Kidney (tissue), 14 donors: ENCODE results near the gene IFIT1B. TPM values are rescaled to one million over a fixed set of nuclear protein-coding genes. Genes with fewer than 3 reads are reported as not detected.
"Not testable (repeated sequence)": the region's sequence is repeated elsewhere in the genome, so short reads cannot be mapped to it uniquely, and the experiment has no call there.

Experiments used
- DNase-seq, 5 donors: peaks; one replicate each; pipeline ENCODE4 v3.0.0-alpha.2; 2013 to 2020
- FAIRE-seq: peaks from 2 replicates; lab custom pipeline; 2012; peaks lifted over from hg19 to GRCh38; lab: Jason Lieb, UNC
- H3K27ac ChIP-seq, 2 donors: one replicate each; pipeline ENCODE4 v1.7.0; 2013; ENCODE audit warnings: low read depth in 2 of 2, low read length in 2 of 2, inconsistent platforms in 1 of 2
- H3K27me3 ChIP-seq: one replicate; pipeline ENCODE4 v1.7.1; 2013; ENCODE audit warnings: low read length, inconsistent platforms; ENCODE audit not compliant: control insufficient read depth, insufficient read depth
- H3K36me3 ChIP-seq, 3 donors: one replicate each; pipeline versions ENCODE4 v1.7.0 to v1.7.1; 2013; ENCODE audit warnings: low read length in 3 of 3, control low read depth in 1 of 3, inconsistent platforms in 1 of 3; ENCODE audit not compliant: insufficient read depth in 3 of 3, control insufficient read depth in 2 of 3
- H3K4me1 ChIP-seq, 3 donors: one replicate each; pipeline versions ENCODE4 v1.7.0 to v1.7.1; 2013; ENCODE audit warnings: low read length in 3 of 3, inconsistent platforms in 1 of 3, low read depth in 1 of 3; ENCODE audit not compliant: control insufficient read depth in 2 of 3, insufficient read depth in 2 of 3
- H3K4me3 ChIP-seq, 3 donors: one replicate each; pipeline versions ENCODE4 v1.7.0 to v1.8.1; 2013; ENCODE audit warnings: low read length in 3 of 3, control low read depth in 1 of 3, inconsistent platforms in 1 of 3
- H3K9ac ChIP-seq, 3 donors: one replicate each; pipeline versions ENCODE4 v1.7.0 to v1.7.1; 2013; ENCODE audit warnings: low read length in 3 of 3, control low read depth in 1 of 3, inconsistent platforms in 1 of 3
- H3K9me3 ChIP-seq, 3 donors: one replicate each; pipeline versions ENCODE4 v1.7.0 to v1.7.1; 2013; ENCODE audit warnings: low read length in 3 of 3, control low read depth in 1 of 3, inconsistent platforms in 1 of 3; ENCODE audit not compliant: control insufficient read depth in 2 of 3, insufficient read depth in 1 of 3
- intact Hi-C: fragments of 100-400 bp; cut with DNase I; formaldehyde crosslinking; loops from one replicate; pipeline ENCODE4 v1.11.1; 2022
- polyA plus RNA-seq: library from polyadenylated mRNA; stranded (reverse); fragments of 350-450 nt; fragmentation: Illumina TruSeq; extraction: RNeasy Lipid Tissue Mini Kit (QIAGEN cat#74804); gene quantifications from one replicate; pipeline ENCODE4 v1.2.3, GENCODE V29; 2014; ENCODE audit warnings: low read depth, low replicate concordance; ENCODE audit not compliant: insufficient read depth
- total RNA-seq: library from RNA; stranded (reverse); fragmentation: NEBNext Ultra II Directional; extraction: Animal tissue kit (Norgen Biotek cat#: 25700); gene quantifications from one replicate; pipeline ENCODE4 v1.2.1, GENCODE V29; 2021
- TF ChIP-seq, protein P1 (sequence below): IDR thresholded peaks from 3 replicates; pipeline ENCODE4 v1.5.1; 2012; ENCODE audit warnings: mild to moderate bottlenecking, moderate library complexity, borderline replicate concordance; ENCODE audit not compliant: insufficient read depth; ENCODE audit errors: extremely low read depth
- donor health status: control.
- donor health status: control.
- donor health status: control.
- donor health status: control.
- donor health status: control.
- donor health status: DM: yes; HTN: yes; CAD: no.
- donor health status: Normal renal cell carcinoma (clear cell type).

The IFIT1B gene
- total and polyA plus RNA-seq, 2 donors from 2014 or later = not detected

DNA sequence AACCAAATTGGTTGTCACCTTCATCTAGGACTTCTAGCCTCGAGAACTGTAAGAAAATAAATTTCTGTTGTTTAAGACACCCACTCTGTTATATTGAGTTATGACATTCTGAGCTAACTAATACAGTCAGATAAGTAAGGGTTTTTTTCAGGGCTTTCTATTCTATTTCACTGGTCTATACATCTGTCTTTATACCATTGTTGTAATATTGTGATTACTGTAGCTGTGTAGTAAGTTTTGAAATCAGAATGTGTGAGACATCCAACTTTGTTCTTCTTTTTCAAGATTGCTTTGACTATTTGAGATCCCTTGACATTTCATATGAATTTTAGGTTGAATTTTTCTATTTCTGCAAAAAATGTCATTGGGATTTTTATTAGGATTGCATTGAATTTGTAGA, 22.1 kb downstream of the IFIT1B start:
- intact Hi-C loops = no loop called here
- TF ChIP-seq, protein P1, sequence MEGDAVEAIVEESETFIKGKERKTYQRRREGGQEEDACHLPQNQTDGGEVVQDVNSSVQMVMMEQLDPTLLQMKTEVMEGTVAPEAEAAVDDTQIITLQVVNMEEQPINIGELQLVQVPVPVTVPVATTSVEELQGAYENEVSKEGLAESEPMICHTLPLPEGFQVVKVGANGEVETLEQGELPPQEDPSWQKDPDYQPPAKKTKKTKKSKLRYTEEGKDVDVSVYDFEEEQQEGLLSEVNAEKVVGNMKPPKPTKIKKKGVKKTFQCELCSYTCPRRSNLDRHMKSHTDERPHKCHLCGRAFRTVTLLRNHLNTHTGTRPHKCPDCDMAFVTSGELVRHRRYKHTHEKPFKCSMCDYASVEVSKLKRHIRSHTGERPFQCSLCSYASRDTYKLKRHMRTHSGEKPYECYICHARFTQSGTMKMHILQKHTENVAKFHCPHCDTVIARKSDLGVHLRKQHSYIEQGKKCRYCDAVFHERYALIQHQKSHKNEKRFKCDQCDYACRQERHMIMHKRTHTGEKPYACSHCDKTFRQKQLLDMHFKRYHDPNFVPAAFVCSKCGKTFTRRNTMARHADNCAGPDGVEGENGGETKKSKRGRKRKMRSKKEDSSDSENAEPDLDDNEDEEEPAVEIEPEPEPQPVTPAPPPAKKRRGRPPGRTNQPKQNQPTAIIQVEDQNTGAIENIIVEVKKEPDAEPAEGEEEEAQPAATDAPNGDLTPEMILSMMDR = no peak
- no peak overlapping the region for H3K4me3 ChIP-seq
- H3K27me3 ChIP-seq = no peaks in the 10 kb centered on the region
- H3K27ac ChIP-seq = no peak overlapping the region
- DNase-seq (no peak), FAIRE-seq (no peak)
- peaks cover 0 to 8% (median 8%) of the 10 kb centered on the region in 3 donors for H3K4me1 ChIP-seq
- H3K36me3 ChIP-seq = peaks cover 0 to 17% (median 4%) of the 10 kb centered on the region in 3 donors
- no peak overlapping the region for H3K9ac ChIP-seq
- no peaks in the 10 kb centered on the region for H3K9me3 ChIP-seq

DNA sequence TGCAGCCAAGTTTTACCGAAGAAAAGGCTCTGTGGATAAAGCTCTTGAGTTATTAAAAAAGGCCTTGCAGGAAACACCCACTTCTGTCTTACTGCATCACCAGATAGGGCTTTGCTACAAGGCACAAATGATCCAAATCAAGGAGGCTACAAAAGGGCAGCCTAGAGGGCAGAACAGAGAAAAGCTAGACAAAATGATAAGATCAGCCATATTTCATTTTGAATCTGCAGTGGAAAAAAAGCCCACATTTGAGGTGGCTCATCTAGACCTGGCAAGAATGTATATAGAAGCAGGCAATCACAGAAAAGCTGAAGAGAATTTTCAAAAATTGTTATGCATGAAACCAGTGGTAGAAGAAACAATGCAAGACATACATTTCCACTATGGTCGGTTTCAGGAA, 25.2 kb downstream of the IFIT1B start:
- no peak overlapping the region for H3K4me3 ChIP-seq
- H3K9ac ChIP-seq = no peak overlapping the region
- no peak for FAIRE-seq
- peaks cover 0 to 10% (median 3%) of the 10 kb centered on the region in 3 donors for H3K4me1 ChIP-seq
- no peak overlapping the region for H3K27ac ChIP-seq
- TF ChIP-seq, protein P1 = no peak
- DNase-seq = no peak
- H3K36me3 ChIP-seq = peaks cover 0 to 17% (median 4%) of the 10 kb centered on the region in 3 donors
- no peaks in the 10 kb centered on the region for H3K9me3 ChIP-seq
- intact Hi-C loops = no loop called here
- no peaks in the 10 kb centered on the region for H3K27me3 ChIP-seq

DNA sequence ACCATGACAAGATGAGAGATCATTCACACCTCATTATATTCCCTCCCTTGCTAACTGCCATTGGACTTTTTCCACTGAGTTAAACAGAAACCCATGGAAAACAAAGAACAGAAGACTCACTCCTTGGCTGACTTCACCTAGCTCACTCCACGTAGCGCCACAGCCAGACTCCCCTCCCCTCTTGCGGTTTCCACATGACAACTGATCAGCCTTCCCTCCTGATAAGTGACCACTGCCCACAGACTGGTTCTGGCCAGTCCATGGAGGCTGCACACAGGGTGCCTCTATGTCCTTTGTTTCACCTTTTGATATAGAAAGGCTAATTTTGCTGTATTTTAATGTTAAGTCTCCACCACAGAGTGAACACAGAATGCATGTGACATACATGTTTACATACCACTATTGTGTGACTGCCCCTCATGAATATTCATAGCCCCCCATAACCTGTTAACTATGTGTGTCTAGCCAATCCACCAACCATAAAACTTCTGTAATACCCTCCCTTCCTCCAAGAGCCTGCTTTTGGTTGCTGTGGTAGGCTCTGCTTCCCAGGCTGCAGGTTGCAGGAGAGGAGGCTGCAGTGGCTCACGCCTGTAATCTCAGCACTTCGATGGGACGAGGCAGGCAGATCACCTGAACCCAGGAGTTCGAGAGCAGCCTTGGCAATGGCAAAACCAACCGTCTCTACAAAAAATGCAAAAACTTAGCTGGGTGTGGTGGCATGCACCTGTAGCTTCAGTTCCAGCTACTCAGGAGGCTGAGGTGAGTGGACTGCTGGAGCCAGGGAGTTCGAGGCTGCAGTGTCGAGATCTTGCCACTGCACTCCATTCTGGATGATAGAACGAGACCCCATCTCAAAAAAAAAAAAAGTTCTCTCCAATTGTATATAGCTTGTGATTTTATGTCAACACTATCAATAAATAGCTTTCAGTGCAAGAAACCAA, 26.5 kb downstream of the IFIT1B start:
- FAIRE-seq = no peak

DNA sequence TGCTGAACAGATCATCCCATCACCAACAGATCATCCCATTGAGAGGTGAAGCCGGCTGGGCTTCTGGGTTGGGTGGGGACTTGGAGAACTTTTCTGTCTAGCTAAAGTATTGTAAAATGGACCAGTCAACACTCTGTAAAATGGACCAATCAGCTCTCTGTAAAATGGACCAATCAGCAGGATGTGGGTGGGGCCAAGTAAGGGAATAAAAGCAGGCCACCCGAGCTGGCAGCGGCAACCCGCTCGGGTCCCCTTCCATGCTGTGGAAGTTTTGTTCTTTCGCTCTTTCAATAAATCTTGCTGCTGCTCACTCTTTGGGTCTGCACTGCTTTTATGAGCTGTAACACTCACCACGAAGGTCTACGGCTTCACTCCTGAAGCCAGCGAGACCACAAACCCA, 28.3 kb downstream of the IFIT1B start:
- H3K27me3 ChIP-seq, DNase-seq, H3K9ac ChIP-seq, H3K9me3 ChIP-seq, H3K4me3 ChIP-seq, FAIRE-seq, intact Hi-C loops, H3K27ac ChIP-seq: not testable (repeated sequence)
- H3K36me3 ChIP-seq = peaks cover 0 to 17% (median 4%) of the 10 kb centered on the region in 3 donors
- H3K4me1 ChIP-seq = peaks cover 0 to 10% (median 2%) of the 10 kb centered on the region in 3 donors

More for the DNA sequence above, 26.5 kb downstream of the IFIT1B start:
- no peak overlapping the region for H3K9ac ChIP-seq
- no peak overlapping the region for H3K4me3 ChIP-seq
- H3K27ac ChIP-seq = peak overlapping the region; percentile 4 to 20
- peaks cover 0 to 17% (median 4%) of the 10 kb centered on the region in 3 donors for H3K36me3 ChIP-seq
- intact Hi-C loops = no loop called here
- TF ChIP-seq, protein P1 = no peak
- peak; percentile 43 to 80 (median 56) for DNase-seq
- H3K27me3 ChIP-seq = no peaks in the 10 kb centered on the region
- no peaks in the 10 kb centered on the region for H3K9me3 ChIP-seq
- peaks cover 0 to 10% (median 2%) of the 10 kb centered on the region in 3 donors for H3K4me1 ChIP-seq

DNA sequence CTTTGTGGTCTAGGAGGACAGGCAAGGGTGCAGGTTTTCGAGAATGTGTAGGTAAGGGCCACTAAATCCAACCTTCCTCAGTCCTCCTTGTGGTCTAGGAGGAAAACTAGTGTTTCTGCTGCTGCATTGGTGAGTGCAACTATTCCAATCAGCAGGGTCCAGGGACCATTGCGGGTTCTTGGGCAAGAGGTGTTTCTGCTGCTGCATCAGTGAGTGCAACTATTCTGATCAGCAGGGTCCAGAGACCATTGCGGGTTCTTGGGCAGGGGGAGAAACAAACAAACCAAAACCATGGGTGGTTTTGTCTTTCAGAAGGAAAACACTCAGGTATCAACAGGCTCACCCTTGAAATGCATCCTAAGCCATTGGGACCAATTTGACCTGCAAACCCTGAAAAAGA, 29.9 kb downstream of the IFIT1B start:
- H3K27me3 ChIP-seq, FAIRE-seq, H3K36me3 ChIP-seq, intact Hi-C loops, DNase-seq, H3K27ac ChIP-seq, H3K9ac ChIP-seq, H3K4me3 ChIP-seq, H3K9me3 ChIP-seq: not testable (repeated sequence)
- peaks cover 0 to 10% (median 2%) of the 10 kb centered on the region in 3 donors for H3K4me1 ChIP-seq

DNA sequence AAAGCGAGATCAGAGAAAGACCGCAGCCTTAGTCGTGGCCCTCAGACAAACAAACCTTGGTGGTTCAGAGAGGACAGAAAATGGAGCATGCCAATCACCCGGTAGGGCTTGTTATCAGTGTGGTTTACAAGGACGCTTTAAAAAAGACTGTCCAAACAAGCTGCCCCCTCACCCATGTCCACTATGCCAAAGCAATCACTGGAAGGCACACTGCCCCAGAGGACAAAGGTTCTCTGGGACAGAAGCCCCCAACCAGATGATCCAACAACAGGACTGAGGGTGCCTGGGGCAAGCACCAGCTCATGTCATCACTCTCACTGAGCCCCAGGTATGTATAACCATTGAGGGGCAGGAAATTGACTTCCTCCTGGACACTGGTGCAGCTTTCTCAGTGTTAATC, 31.4 kb downstream of the IFIT1B start:
- DNase-seq, H3K4me1 ChIP-seq, FAIRE-seq, H3K4me3 ChIP-seq, H3K36me3 ChIP-seq, H3K9ac ChIP-seq, H3K27ac ChIP-seq, H3K27me3 ChIP-seq, H3K9me3 ChIP-seq, intact Hi-C loops: not testable (repeated sequence)
